Prostate gland (tissue), 2 donors: ENCODE data around the gene C10orf53.

ENCODE experiments used
- CTCF ChIP-seq, 4 experiments: fragments of 200-600 bp in 2 of 4; fragments of 450-650 bp in 2 of 4; sonication (generic) in 2 of 4; IDR thresholded peaks; 1 replicate in 3 of 4; 2 replicates in 1 of 4; pipeline ENCODE4 v1.5.1; 2016 to 2019; ENCODE audit warnings: antibody characterized with exemption in 4 of 4, mild to moderate bottlenecking in 2 of 4, moderate library complexity in 2 of 4
- POLR2A ChIP-seq: fragments of 450-650 bp; IDR thresholded peaks from one replicate; pipeline ENCODE4 v1.6.1; 2016; ENCODE audit warnings: antibody characterized with exemption, mild to moderate bottlenecking
- POLR2AphosphoS5 ChIP-seq: sonication (generic); formaldehyde crosslinking; IDR thresholded peaks from one replicate; pipeline ENCODE4 v1.6.1; 2017; ENCODE audit warnings: antibody characterized with exemption

- TF ChIP-seq POLR2AphosphoS5 (no peak), CTCF (IDR thresholded peaks at IDR 0.05) (no peak), POLR2A (no peak)
These were observed 27.5 kb upstream of the C10orf53 start for GRCh38 chr10:49651917-49652316.
